Large intestine (tissue), 3 donors: ENCODE measurements around the gene KATNAL1. TPM values are rescaled to one million over a fixed set of nuclear protein-coding genes. Genes with fewer than 3 reads are reported as not detected.
"Not testable (repeated sequence)": the region's sequence is repeated elsewhere in the genome, so short reads cannot be mapped to it uniquely, and the experiment has no call there.

Source experiments
- DNase-seq, 2 donors: peaks; one replicate each; pipeline versions ENCODE4 v3.0.0 to v3.0.0-alpha.2; 2013
- H3K27ac ChIP-seq: one replicate; pipeline ENCODE4 v1.5.1; 2013; ENCODE audit warnings: low read length
- H3K27me3 ChIP-seq: 2 replicates; pipeline ENCODE4 v1.6.1; 2013; ENCODE audit warnings: low read length; ENCODE audit not compliant: control insufficient read depth, insufficient read depth
- H3K36me3 ChIP-seq: 2 replicates; pipeline ENCODE4 v1.6.1; 2013; ENCODE audit warnings: low read length; ENCODE audit not compliant: control insufficient read depth, insufficient read depth
- H3K4me1 ChIP-seq: one replicate; pipeline ENCODE4 v1.6.1; 2013; ENCODE audit warnings: low read length; ENCODE audit not compliant: control insufficient read depth, insufficient read depth
- H3K4me3 ChIP-seq: one replicate; pipeline ENCODE4 v1.5.1; 2013; ENCODE audit warnings: low read length
- H3K9me3 ChIP-seq: one replicate; pipeline ENCODE4 v1.6.1; 2013; ENCODE audit warnings: mild to moderate bottlenecking, low read depth, low read length, moderate library complexity; ENCODE audit not compliant: control insufficient read depth
- WGBS: methylation state at CpG from one replicate; pipeline ENCODE4 v1.1.5; 2013; ENCODE audit warnings: low lambda C conversion rate; ENCODE audit not compliant: insufficient coverage; 5-methylcytosine and 5-hydroxymethylcytosine counted together
- polyA plus RNA-seq: library from polyadenylated mRNA; unstranded; fragments of 120-200 nt; gene quantifications from one replicate; pipeline ENCODE4 v1.2.1, GENCODE V29; 2013

Gene KATNAL1
- polyA plus RNA-seq, 1 donor: 9.7 TPM

GRCh38 chr13:30295116-30295515 lies 12.2 kb downstream of the KATNAL1 start:
- Histone ChIP-seq H3K4me1 (peaks cover 9% of the 10 kb centered on the region), H3K36me3 (no peaks in the 10 kb centered on the region), H3K27me3 (no peaks in the 10 kb centered on the region), H3K4me3 (no peak overlapping the region), H3K9me3 (no peaks in the 10 kb centered on the region), H3K27ac (no peak overlapping the region)
- no CpG with 5 or more reads among the region's 2 CpGs for WGBS
- no peak for DNase-seq

GRCh38 chr13:30294004-30294403 lies 13.3 kb downstream of the KATNAL1 start:
- H3K27ac ChIP-seq: no peak overlapping the region
- WGBS: 40% methylated on average over 1 of the region's 3 CpGs
- no peaks in the 10 kb centered on the region for H3K27me3 ChIP-seq

GRCh38 chr13:30292325-30292724 lies 15.0 kb downstream of the KATNAL1 start:
- H3K4me1 ChIP-seq: peaks cover 9% of the 10 kb centered on the region
- peak; percentile 65 to 88 for DNase-seq

More at GRCh38 chr13:30294004-30294403, 13.3 kb downstream of the KATNAL1 start:
- Histone ChIP-seq H3K36me3 (no peaks in the 10 kb centered on the region), H3K4me3 (no peak overlapping the region), H3K4me1 (peaks cover 9% of the 10 kb centered on the region), H3K9me3 (no peaks in the 10 kb centered on the region)
- DNase-seq: peak in 1 of 2 donors; percentile 8

GRCh38 chr13:30290812-30291436 lies 16.4 kb downstream of the KATNAL1 start:
- peak in 1 of 2 donors; percentile 19 for DNase-seq
- 67% methylated on average over 1 of the region's 4 CpGs for WGBS
- Histone ChIP-seq H3K9me3 (no peaks in the 10 kb centered on the region), H3K27me3 (no peaks in the 10 kb centered on the region), H3K36me3 (no peaks in the 10 kb centered on the region), H3K4me3 (no peak overlapping the region), H3K27ac (no peak overlapping the region), H3K4me1 (peaks cover 9% of the 10 kb centered on the region)

More at GRCh38 chr13:30292325-30292724, 15.0 kb downstream of the KATNAL1 start:
- no peaks in the 10 kb centered on the region for H3K9me3 ChIP-seq
- H3K27ac ChIP-seq: peak overlapping the region; percentile 38
- no peaks in the 10 kb centered on the region for H3K36me3 ChIP-seq
- H3K27me3 ChIP-seq: no peaks in the 10 kb centered on the region
- H3K4me3 ChIP-seq: no peak overlapping the region

GRCh38 chr13:30289533-30289932 lies 17.8 kb downstream of the KATNAL1 start:
- no peaks in the 10 kb centered on the region for H3K36me3 ChIP-seq
- no peaks in the 10 kb centered on the region for H3K27me3 ChIP-seq
- peaks cover 9% of the 10 kb centered on the region for H3K4me1 ChIP-seq
- H3K4me3 ChIP-seq: no peak overlapping the region
- DNase-seq: no peak
- H3K9me3 ChIP-seq: no peaks in the 10 kb centered on the region
- H3K27ac ChIP-seq: no peak overlapping the region

GRCh38 chr13:30286059-30286458 lies 21.3 kb downstream of the KATNAL1 start:
- not testable (repeated sequence) for H3K36me3 ChIP-seq, H3K4me1 ChIP-seq, H3K4me3 ChIP-seq, H3K9me3 ChIP-seq, DNase-seq, H3K27me3 ChIP-seq, H3K27ac ChIP-seq
- no CpG with 5 or more reads among the region's 2 CpGs for WGBS

GRCh38 chr13:30276178-30276577 lies 31.2 kb downstream of the KATNAL1 start:
- WGBS: 100% methylated on average over 1 of the region's 1 CpG
- H3K36me3 ChIP-seq: no peaks in the 10 kb centered on the region

GRCh38 chr13:30274083-30274482 lies 33.3 kb downstream of the KATNAL1 start:
- H3K36me3 ChIP-seq: no peaks in the 10 kb centered on the region
- H3K27me3 ChIP-seq: no peaks in the 10 kb centered on the region
- H3K27ac ChIP-seq: no peak overlapping the region
- no peaks in the 10 kb centered on the region for H3K4me1 ChIP-seq
- DNase-seq: no peak
- peaks cover 3% of the 10 kb centered on the region for H3K9me3 ChIP-seq
- no peak overlapping the region for H3K4me3 ChIP-seq

More at GRCh38 chr13:30276178-30276577, 31.2 kb downstream of the KATNAL1 start:
- H3K4me1 ChIP-seq: no peaks in the 10 kb centered on the region
- H3K9me3 ChIP-seq: peaks cover 3% of the 10 kb centered on the region
- no peak overlapping the region for H3K27ac ChIP-seq
- H3K4me3 ChIP-seq: no peak overlapping the region
- no peak for DNase-seq
- H3K27me3 ChIP-seq: no peaks in the 10 kb centered on the region

GRCh38 chr13:30270035-30270434 lies 37.3 kb downstream of the KATNAL1 start:
- not testable (repeated sequence) for H3K36me3 ChIP-seq, DNase-seq, H3K4me1 ChIP-seq, H3K27ac ChIP-seq, H3K27me3 ChIP-seq, H3K4me3 ChIP-seq, H3K9me3 ChIP-seq
- no CpG with 5 or more reads among the region's 31 CpGs for WGBS

GRCh38 chr13:30268673-30269072 lies 38.7 kb downstream of the KATNAL1 start:
- Histone ChIP-seq H3K4me3 (no peak overlapping the region), H3K9me3 (no peaks in the 10 kb centered on the region), H3K36me3 (no peaks in the 10 kb centered on the region), H3K27me3 (no peaks in the 10 kb centered on the region), H3K27ac (no peak overlapping the region), H3K4me1 (no peaks in the 10 kb centered on the region)
- no CpG with 5 or more reads among the region's 1 CpG for WGBS
- no peak for DNase-seq

GRCh38 chr13:30266756-30267155 lies 40.6 kb downstream of the KATNAL1 start:
- Histone ChIP-seq H3K27me3 (no peaks in the 10 kb centered on the region), H3K4me1 (no peaks in the 10 kb centered on the region), H3K4me3 (no peak overlapping the region), H3K9me3 (no peaks in the 10 kb centered on the region), H3K36me3 (no peaks in the 10 kb centered on the region), H3K27ac (no peak overlapping the region)
- 88% methylated on average over 2 of the region's 2 CpGs for WGBS
- DNase-seq: no peak
